WERI-Rb-1 (cell line): ENCODE measurements around the gene RNF144B.

Experiments used
- DNase-seq: peaks from one replicate; pipeline ENCODE4 v3.0.0-alpha.2; 2020
- H3K27ac ChIP-seq: fragments of 250-450 bp; sonication (Bioruptor Pico); 2 replicates; pipeline ENCODE4 v1.5.1; 2020; ENCODE audit warnings: mild to moderate bottlenecking, moderate library complexity
- H3K27me3 ChIP-seq: fragments of 250-450 bp; sonication (Bioruptor Pico); 2 replicates; pipeline ENCODE4 v1.5.1; 2021; ENCODE audit warnings: mild to moderate bottlenecking, low read depth, moderate library complexity; ENCODE audit not compliant: insufficient read depth, severe bottlenecking
- H3K36me3 ChIP-seq: fragments of 250-450 bp; sonication (Bioruptor Pico); 2 replicates; pipeline ENCODE4 v1.5.1; 2020; ENCODE audit warnings: mild to moderate bottlenecking, moderate library complexity
- H3K4me3 ChIP-seq: 2 replicates; pipeline ENCODE4 v1.5.1; 2011; ENCODE audit warnings: low read depth, mild to moderate bottlenecking, control low read depth, low read length
- H3K9me3 ChIP-seq: fragments of 250-450 bp; sonication (Bioruptor Pico); 2 replicates; pipeline ENCODE4 v1.5.1; 2021; ENCODE audit warnings: mild to moderate bottlenecking, moderate library complexity; ENCODE audit not compliant: severe bottlenecking
- CTCF ChIP-seq: IDR thresholded peaks from 2 replicates; pipeline ENCODE4 v1.5.1; 2011; ENCODE audit warnings: low read depth, mild to moderate bottlenecking, control low read depth, inconsistent platforms, low read length

RNF144B gene

GRCh38 chr6:18388271-18388670, 1.1 kb downstream of the RNF144B start:
- no peaks in the 10 kb centered on the region for H3K36me3 ChIP-seq
- no peak for TF ChIP-seq CTCF
- DNase-seq: no peak
- no peak overlapping the region for H3K27ac ChIP-seq
- H3K9me3 ChIP-seq: no peaks in the 10 kb centered on the region
- no peak overlapping the region for H3K4me3 ChIP-seq
- no peaks in the 10 kb centered on the region for H3K27me3 ChIP-seq

DNA sequence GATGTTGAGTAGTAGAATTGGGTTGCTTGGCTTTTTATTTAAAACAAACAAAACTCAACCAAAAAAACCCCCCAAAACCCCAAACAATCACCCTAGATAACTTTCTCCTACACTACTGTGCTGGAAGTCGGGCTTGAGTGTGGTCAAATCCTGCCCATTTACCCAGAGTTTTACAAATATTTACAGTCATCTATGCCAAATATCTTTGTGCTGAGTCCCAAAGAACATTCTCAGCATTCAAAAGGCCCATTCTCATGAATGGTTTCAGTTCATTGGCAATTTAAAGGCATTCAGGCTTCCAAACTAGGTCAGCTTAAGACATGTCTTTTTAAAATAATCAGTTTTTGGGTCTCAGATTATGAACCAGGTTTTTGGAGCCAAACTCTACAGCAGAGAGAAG, 1.8 kb downstream of the RNF144B start:
- H3K27ac ChIP-seq: no peak overlapping the region
- H3K27me3 ChIP-seq: no peaks in the 10 kb centered on the region
- H3K4me3 ChIP-seq: no peak overlapping the region
- TF ChIP-seq CTCF: no peak
- H3K36me3 ChIP-seq: no peaks in the 10 kb centered on the region
- no peaks in the 10 kb centered on the region for H3K9me3 ChIP-seq
- DNase-seq: no peak

DNA sequence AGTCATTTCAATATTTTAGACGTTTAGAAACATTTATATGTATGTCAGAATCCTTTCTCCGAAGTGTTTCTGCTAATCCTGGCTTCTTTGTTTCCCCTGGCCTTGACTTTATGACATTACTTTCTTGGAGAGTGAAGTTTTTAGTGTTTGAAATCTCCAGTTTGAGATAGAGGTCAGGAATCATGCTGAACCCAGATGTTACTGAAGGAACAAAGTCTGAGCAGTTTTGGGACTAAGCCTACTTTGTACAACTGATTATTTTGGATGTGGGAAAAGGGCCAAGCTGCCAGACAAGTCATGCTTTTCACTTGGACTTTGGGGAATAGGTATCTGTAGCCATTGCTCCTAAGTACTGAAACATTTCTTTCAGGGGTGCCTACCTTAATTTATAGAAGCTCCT, 2.3 kb downstream of the RNF144B start:
- H3K27ac ChIP-seq: no peak overlapping the region
- no peaks in the 10 kb centered on the region for H3K27me3 ChIP-seq
- DNase-seq: no peak
- no peaks in the 10 kb centered on the region for H3K36me3 ChIP-seq
- no peak overlapping the region for H3K4me3 ChIP-seq
- H3K9me3 ChIP-seq: no peaks in the 10 kb centered on the region
- TF ChIP-seq CTCF: no peak

- H3K36me3 ChIP-seq: no peaks in the 10 kb centered on the region
- no peak overlapping the region for H3K4me3 ChIP-seq
- no peaks in the 10 kb centered on the region for H3K27me3 ChIP-seq
- H3K27ac ChIP-seq: no peak overlapping the region
- no peak for TF ChIP-seq CTCF
- DNase-seq: no peak
- no peaks in the 10 kb centered on the region for H3K9me3 ChIP-seq
These were observed 3.3 kb downstream of the RNF144B start for GRCh38 chr6:18390476-18390875.

DNA sequence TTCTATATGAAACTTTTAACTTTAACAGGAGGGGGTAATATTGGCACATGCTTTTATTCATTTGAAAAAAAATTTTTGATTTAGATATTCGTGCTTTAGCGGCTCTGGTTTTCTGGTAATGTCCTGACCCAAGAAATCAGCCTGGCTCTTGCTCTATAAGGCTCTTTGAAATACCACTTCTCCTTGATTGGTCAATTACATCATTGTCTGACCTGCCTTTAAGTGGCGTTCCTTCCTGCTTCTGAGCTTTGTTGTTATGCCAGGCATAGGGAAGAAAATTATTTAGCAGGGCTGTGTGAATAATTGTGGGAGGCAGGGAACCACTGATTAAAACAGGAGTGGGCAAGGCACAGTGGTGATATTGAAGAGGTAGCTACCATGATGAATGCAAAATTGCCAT, 3.9 kb downstream of the RNF144B start:
- Histone ChIP-seq H3K27me3 (no peaks in the 10 kb centered on the region), H3K9me3 (no peaks in the 10 kb centered on the region), H3K36me3 (no peaks in the 10 kb centered on the region), H3K4me3 (no peak overlapping the region), H3K27ac (no peak overlapping the region)
- DNase-seq: no peak
- no peak for TF ChIP-seq CTCF

DNA sequence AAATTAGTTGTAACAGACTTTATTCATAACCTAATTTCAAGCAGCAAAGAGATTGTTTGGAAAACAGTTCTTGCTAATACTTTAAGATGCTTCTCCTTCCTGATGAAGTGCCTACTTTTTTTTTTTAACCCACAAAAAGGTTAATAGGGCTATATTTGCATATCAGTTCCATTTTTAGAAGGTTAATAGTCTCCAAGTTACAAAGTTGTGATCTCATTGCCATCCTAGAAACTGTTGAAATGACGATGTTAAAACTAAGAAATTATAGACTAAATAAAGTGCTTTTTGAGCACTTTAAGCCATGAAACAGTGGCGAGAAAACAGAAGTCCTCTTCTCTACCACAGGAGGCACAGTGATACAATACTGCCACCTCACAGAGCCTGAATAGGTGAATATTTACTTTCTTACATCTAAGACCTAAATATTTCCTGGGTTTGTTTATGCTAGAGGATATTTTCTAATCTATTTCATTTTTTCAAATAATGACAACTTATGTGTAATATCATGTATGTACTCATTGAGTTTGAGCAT, 5.3 kb downstream of the RNF144B start:
- Histone ChIP-seq H3K27me3 (no peaks in the 10 kb centered on the region), H3K27ac (no peak overlapping the region), H3K4me3 (no peak overlapping the region), H3K9me3 (no peaks in the 10 kb centered on the region), H3K36me3 (no peaks in the 10 kb centered on the region)
- no peak for DNase-seq
- no peak for TF ChIP-seq CTCF
